Endothelial cell of umbilical vein (primary cell): ENCODE data around the gene PNMA8A.

ENCODE experiments used
- EZH2 ChIP-seq: IDR thresholded peaks from 2 replicates; pipeline ENCODE4 v1.6.1; 2012; ENCODE audit warnings: borderline replicate concordance, low read depth, mild to moderate bottlenecking, moderate library complexity, low read length, inconsistent platforms; ENCODE audit not compliant: severe bottlenecking
- FOS ChIP-seq: IDR thresholded peaks from 2 replicates; pipeline ENCODE4 v1.6.1; 2011; ENCODE audit warnings: mild to moderate bottlenecking, low read length, moderate library complexity, borderline replicate concordance; ENCODE audit not compliant: insufficient read depth
- GATA2 ChIP-seq: IDR thresholded peaks from 2 replicates; pipeline ENCODE4 v1.7.0; 2011; ENCODE audit warnings: low read depth, mild to moderate bottlenecking, moderate library complexity, mixed read lengths, low read length; ENCODE audit not compliant: insufficient read length, insufficient read depth
- JUN ChIP-seq: IDR thresholded peaks from 2 replicates; pipeline ENCODE4 v1.6.1; 2011; ENCODE audit warnings: borderline replicate concordance, low read depth; ENCODE audit not compliant: insufficient read length, insufficient read depth
- MAX ChIP-seq: IDR thresholded peaks from 2 replicates; pipeline ENCODE4 v1.6.1; 2011; ENCODE audit not compliant: insufficient read depth, insufficient read length
- MYC ChIP-seq: IDR thresholded peaks from one replicate; pipeline ENCODE4 v1.6.1; 2011; ENCODE audit warnings: mild to moderate bottlenecking, low read depth, low read length
- POLR2A ChIP-seq: IDR thresholded peaks from 2 replicates; pipeline ENCODE4 v1.6.1; 2012; ENCODE audit warnings: low read depth, mild to moderate bottlenecking, control low read depth, low read length
- POLR2AphosphoS5 ChIP-seq: IDR thresholded peaks from 2 replicates; pipeline ENCODE4 v1.6.1; 2012; ENCODE audit warnings: low read depth, mild to moderate bottlenecking, control low read depth, low read length, moderate library complexity; ENCODE audit not compliant: insufficient read depth
- TF ChIP-seq, protein P1 (sequence below), 2 donors: IDR thresholded peaks; 1 replicate in 1 of 2; 2 replicates in 1 of 2; pipeline ENCODE4 v1.5.1; 2011; ENCODE audit warnings: low read length in 2 of 2, mild to moderate bottlenecking in 2 of 2, moderate library complexity in 2 of 2, control low read depth in 1 of 2, inconsistent platforms in 1 of 2, low read depth in 1 of 2; ENCODE audit not compliant: insufficient read depth in 1 of 2; ENCODE audit errors: extremely low read depth in 1 of 2

- TF ChIP-seq POLR2A (no peak), POLR2AphosphoS5 (no peak), MYC (no peak), EZH2 (no peak), MAX (no peak), GATA2 (no peak), FOS (no peak), JUN (no peak)
- TF ChIP-seq, protein P1, sequence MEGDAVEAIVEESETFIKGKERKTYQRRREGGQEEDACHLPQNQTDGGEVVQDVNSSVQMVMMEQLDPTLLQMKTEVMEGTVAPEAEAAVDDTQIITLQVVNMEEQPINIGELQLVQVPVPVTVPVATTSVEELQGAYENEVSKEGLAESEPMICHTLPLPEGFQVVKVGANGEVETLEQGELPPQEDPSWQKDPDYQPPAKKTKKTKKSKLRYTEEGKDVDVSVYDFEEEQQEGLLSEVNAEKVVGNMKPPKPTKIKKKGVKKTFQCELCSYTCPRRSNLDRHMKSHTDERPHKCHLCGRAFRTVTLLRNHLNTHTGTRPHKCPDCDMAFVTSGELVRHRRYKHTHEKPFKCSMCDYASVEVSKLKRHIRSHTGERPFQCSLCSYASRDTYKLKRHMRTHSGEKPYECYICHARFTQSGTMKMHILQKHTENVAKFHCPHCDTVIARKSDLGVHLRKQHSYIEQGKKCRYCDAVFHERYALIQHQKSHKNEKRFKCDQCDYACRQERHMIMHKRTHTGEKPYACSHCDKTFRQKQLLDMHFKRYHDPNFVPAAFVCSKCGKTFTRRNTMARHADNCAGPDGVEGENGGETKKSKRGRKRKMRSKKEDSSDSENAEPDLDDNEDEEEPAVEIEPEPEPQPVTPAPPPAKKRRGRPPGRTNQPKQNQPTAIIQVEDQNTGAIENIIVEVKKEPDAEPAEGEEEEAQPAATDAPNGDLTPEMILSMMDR (IDR thresholded peaks at IDR 0.05; ENCODE audit: extremely low read depth in 1 of 2, insufficient read depth in 1 of 2, low read depth in 1 of 2, low read length in 2 of 2): no peak
Observed at GRCh38 chr19:46460981-46461380, 10.4 kb downstream of the PNMA8A start.
